Hepatocyte (in vitro differentiated cells): Measurements from ENCODE around the gene FABP2.

ENCODE experiments used
- CTCF ChIP-seq: fragments of 200-600 bp; sonication (generic); IDR thresholded peaks from 2 replicates; pipeline ENCODE4 v1.5.1; 2016; ENCODE audit warnings: antibody characterized with exemption, mild to moderate bottlenecking; ENCODE audit not compliant: poor library complexity
- EZH2 ChIP-seq: fragments of 200-600 bp; sonication (generic); IDR thresholded peaks from 2 replicates; pipeline ENCODE4 v1.6.1; 2016; ENCODE audit warnings: antibody characterized with exemption, mild to moderate bottlenecking, borderline replicate concordance
- EZH2phosphoT487 ChIP-seq: fragments of 200-600 bp; sonication (generic); IDR thresholded peaks from one replicate; pipeline ENCODE4 v1.6.1; 2018; ENCODE audit warnings: antibody characterized with exemption, mild to moderate bottlenecking, low read depth, moderate library complexity; ENCODE audit not compliant: unreplicated experiment, severe bottlenecking

GRCh38 chr4:119300101-119300978 lies 21.6 kb downstream of the FABP2 start:
- no peak for TF ChIP-seq EZH2
- TF ChIP-seq EZH2phosphoT487: no peak
- no peak for TF ChIP-seq CTCF
